ENCODE measurements around the gene ALX4. TPM values are rescaled to one million over a fixed set of nuclear protein-coding genes. Genes with fewer than 3 reads are reported as not detected.

Gene ALX4
- total RNA-seq, 1 donor from 2014 or later = 1.2 TPM

GRCh38 chr11:44255406-44256071 lies 54.4 kb downstream of the ALX4 start:
- FAIRE-seq (no peak), DNase-seq (ENCODE audit: low spot score in 2 of 2) (no peak)

GRCh38 chr11:44252999-44253602 lies 56.8 kb downstream of the ALX4 start:
- no peak for FAIRE-seq
- DNase-seq (ENCODE audit: low spot score in 2 of 2) = no peak

DNA sequence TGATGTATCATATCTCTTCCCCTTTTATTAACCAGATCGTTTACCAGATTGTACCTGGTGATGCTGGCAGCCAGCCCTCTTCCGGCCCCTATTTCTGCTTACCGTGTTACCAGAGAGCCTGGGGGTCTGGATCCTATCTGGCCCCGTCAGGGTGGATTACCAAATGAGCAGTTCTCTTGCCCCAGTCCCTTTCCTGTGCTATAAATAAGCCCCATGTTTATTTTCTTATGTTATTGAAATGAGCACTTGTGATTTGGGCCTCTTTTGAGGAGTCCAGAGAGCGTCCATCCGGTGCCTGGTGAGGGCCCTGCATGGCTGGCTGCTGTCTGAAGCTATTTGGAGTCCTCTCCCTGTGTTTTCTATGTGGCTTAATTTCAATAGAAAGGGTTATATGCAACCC lies 59.5 kb downstream of the ALX4 start:
- FAIRE-seq (no peak), DNase-seq (ENCODE audit: low spot score in 2 of 2) (no peak)

DNA sequence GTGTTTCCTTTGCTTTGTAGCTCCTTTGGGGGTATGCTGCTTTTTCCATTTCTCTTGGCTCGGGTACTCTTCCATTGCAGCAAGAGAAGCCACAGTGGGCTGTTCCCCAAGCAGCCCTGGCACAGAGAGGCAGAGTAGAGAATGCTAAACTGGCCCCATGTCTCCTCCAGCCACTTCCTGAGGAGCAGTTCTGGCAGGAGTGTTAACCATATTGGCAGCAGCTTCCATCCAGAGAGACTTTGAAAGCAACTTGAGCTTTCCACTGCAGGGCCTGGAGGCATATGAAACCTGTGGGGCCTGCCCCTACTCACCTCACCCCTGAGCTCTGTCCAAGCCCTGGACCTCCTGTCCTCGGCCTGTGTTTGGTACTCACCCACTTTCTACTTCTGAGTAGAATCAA lies 61.8 kb downstream of the ALX4 start:
- no peak for DNase-seq (ENCODE audit: low spot score in 2 of 2)
- FAIRE-seq = no peak

DNA sequence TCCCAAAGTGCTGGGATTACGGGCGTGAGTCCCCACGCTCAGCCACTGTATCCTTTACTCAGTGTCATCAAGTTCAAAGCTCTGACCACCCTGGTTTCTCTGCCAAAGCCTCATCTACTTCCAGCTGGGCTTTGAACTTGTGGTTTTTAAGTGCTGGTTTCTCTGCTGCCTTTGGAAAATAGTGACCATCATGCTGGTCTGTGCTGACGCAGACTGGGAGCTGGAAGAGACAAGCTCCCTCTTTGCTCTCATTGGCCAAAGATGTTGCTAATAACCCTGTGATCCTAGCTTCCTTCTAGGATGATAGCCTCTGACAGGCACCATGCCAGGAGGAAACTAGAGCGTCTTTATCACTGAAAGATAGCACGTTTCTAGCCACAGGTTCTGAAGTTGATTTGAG lies 62.4 kb downstream of the ALX4 start:
- FAIRE-seq = no peak
- no peak for DNase-seq (ENCODE audit: low spot score in 2 of 2)

DNA sequence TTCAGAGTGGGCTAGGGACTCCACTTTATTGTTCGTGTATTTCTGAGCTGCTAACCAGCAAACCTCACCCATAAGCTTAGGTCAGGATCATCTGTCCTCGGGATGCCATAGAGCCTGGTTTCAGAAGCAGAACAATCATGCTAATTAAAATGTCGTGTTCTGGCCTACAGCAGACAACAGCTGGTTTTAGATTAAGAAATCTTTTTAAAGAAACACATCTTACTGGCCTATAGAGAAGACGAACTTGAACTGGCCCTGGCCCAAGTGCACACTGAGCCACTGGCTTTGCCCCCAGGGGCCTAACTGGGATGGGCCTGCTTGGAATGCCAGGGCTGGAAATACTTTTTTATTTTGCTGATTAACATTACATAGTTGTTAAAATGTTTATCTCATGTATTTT lies 63.2 kb downstream of the ALX4 start:
- DNase-seq (ENCODE audit: low spot score in 2 of 2) = no peak
- FAIRE-seq = no peak

GRCh38 chr11:44244639-44245310 lies 65.2 kb downstream of the ALX4 start:
- FAIRE-seq (no peak), DNase-seq (ENCODE audit: low spot score in 2 of 2) (no peak)

- DNase-seq (ENCODE audit: low spot score in 2 of 2) (no peak), FAIRE-seq (no peak)
Observed at GRCh38 chr11:44243595-44244343, 66.2 kb downstream of the ALX4 start.

DNA sequence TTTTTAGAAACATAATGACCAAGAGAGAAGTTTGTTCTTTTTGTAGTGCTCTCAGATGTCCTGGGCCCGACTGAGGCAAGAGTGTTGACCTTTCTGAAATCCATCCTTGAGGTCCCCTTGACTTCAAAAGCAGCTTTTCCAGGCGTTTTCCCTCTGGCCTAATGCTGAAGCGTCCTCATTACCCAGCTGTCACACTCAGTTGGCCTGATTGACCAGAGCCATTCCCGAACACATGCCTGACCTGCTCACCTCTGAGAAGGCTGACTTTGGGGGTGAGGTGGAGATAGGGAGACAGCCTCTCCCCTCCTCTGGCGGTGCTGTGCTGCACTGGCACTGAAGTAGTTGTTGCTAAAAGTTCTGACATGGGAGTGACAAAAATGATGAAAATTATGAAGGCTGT lies 66.9 kb downstream of the ALX4 start:
- no peak for FAIRE-seq
- DNase-seq (ENCODE audit: low spot score in 2 of 2) = no peak

DNA sequence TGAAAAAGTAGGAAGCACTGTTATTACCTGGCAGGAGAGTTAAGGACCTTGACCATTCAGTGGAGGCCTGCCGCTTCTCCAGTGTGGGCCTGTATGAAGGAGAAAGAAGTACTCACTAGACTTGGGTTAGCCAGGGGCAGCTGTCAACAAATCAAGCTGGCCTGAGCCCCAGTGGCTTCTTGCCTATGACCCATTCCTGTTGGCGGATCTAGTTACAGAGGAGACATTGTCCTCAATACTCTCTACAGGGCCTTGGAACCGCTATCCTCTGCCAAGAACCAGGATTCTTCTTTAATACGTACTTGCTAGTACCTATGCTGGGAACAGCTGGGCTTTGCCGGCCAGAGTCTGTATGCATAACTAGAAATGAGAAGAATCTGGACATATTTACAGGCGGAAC lies 68.1 kb downstream of the ALX4 start:
- DNase-seq (ENCODE audit: low spot score in 2 of 2) (no peak), FAIRE-seq (no peak)

DNA sequence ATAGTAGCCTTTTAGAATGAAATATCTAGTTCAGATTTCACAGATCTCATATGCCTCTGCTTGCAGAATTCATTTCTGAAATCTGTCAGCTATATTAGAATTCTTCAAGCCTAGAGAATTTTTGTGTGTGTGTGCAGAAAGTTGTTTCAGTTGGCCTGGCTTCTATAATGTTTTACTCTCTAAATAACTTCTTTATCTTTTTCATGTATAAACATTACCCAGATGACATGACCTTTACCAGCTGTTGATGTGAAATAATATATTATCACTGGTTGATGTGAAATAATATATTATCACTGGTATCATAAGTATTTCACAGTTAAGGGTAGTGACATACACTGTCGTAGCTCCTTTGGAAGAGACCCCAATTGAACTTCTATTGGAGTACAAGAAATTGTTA lies 72.8 kb downstream of the ALX4 start:
- no peak for DNase-seq (ENCODE audit: low spot score in 2 of 2)
- no peak for FAIRE-seq

GRCh38 chr11:44236296-44236695 lies 73.6 kb downstream of the ALX4 start:
- no peak for FAIRE-seq
- DNase-seq (ENCODE audit: low spot score in 2 of 2) = no peak

- DNase-seq (ENCODE audit: low spot score in 2 of 2) (no peak), FAIRE-seq (no peak)
Observed at GRCh38 chr11:44235765-44236201, 74.2 kb downstream of the ALX4 start.

GRCh38 chr11:44229624-44230023 lies 80.3 kb downstream of the ALX4 start:
- FAIRE-seq (no peak), DNase-seq (ENCODE audit: low spot score in 2 of 2) (no peak)

GRCh38 chr11:44229098-44229497 lies 80.8 kb downstream of the ALX4 start:
- FAIRE-seq (no peak), DNase-seq (ENCODE audit: low spot score in 2 of 2) (no peak)

DNA sequence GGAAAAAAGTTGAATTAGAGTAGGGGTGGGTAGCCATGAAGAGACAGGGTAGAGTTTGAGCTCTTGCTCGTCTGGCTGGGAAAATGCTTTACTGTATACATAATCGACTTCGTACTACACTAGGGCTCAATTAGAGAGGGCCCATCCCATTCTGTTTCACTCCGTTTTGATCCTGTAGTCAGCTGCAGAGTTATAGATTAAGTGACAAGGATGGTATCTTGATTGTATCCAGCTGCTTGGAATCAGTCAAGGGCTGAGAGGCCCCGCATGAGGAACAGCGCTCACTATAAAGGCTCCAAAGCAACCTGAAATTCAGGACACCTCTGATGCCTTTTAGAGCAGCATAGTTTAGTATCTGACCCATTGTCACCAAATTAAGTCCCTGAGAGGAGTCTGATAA lies 81.6 kb downstream of the ALX4 start:
- DNase-seq (ENCODE audit: low spot score in 2 of 2) (no peak), FAIRE-seq (no peak)

GRCh38 chr11:44226945-44227344 lies 83.0 kb downstream of the ALX4 start:
- DNase-seq (ENCODE audit: low spot score in 2 of 2) = no peak
- FAIRE-seq = no peak

DNA sequence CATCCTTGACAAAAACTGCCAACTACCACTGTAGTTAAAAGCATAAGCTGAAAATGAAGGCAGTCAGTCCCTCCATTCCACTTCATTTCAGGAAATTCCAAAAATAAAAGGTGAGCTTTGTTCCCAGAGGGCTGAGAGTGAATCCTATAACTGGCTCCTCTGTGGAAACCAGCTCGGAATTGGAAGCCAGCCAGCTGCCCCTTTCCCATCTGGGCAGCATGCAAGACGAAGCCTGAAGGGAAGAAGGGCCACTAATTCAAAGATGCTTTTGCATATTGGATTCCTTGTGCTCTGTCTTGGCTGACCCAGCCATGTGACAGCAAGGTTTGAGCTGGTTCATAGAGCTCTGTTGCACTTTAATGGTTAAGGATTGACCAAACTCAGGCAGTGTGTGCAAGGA lies 83.4 kb downstream of the ALX4 start:
- FAIRE-seq (no peak), DNase-seq (ENCODE audit: low spot score in 2 of 2) (no peak)

DNA sequence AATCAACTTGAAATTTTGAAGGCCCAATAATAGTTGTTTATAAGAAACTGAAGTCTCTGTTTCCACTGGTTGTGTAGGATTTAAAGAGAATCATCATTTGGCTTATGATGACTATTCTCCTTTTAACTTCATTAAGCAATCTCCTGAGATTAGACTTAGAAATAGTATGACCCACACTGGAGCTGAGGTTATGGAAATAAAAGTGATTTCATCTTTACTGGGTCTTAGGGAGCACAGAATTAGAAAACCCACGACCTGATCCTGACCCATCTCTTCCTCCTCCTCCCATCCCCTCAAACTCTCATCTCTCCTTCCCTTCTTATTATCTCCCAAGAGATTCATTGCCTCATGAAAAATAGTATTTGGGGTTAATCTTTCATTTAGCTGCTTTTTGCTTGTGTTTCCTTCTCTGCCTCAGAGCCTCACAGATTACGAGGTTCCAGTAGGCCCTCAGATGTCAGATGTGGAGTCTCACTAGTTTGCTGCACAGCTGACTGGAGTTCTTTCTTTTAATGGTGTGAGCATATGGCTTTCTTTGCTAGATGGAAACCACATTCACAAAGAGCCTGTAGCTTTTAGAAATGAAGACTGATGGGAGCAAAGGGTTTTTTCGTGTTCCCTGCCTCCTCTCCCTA lies 85.0 kb downstream of the ALX4 start:
- DNase-seq (ENCODE audit: low spot score in 2 of 2) = no peak
- no peak for FAIRE-seq

DNA sequence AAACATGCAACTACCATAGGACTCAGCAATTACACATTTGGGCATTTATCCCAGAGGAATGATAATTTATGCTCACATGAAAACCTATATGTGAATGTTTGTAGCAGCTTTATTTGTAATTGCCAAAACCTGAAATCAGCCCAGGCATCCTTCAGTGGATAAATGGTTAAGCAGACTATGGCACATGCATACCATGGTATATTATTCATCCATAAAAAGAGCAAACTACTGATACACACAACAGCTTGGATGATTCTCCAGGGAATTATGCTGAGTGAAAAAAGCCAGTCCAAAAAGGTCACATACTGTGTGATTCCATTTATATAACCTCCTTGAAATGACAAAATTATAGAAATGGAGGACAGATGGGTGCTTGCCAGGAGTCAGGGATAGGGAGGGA lies 86.7 kb downstream of the ALX4 start:
- no peak for DNase-seq (ENCODE audit: low spot score in 2 of 2)
- no peak for FAIRE-seq

DNA sequence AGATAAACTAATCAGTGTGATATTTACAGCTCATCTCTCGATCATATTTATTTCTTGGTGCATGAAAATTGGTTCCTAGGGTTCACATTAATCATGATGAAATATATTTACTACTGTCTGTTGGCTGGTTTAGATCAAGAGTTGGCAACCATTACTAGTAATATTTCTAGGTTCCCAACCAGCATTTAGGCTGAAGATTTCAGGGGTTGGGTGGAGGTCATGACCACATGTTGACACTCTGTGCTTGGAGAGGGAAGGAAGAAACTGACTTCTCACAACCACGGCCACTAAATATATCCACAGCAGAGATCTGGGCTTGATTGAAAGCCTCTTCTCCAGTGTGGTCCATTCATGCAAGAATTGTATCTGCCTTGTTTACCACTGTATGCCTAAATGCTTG lies 87.9 kb downstream of the ALX4 start:
- DNase-seq (ENCODE audit: low spot score in 2 of 2) = no peak
- no peak for FAIRE-seq

All from frontal cortex (tissue), 4 donors.